PC-9 (cell line): ENCODE data around the gene PIH1D1. TPM values are rescaled to one million over a fixed set of nuclear protein-coding genes. Genes with fewer than 3 reads are reported as not detected.
A peak's percentile ranks its signal among the peaks of the same experiment; 100 is the strongest.

Source experiments
- BruUV-seq: library from RNA; stranded (reverse); fragments of 400-500 nt; replicated peaks from 2 replicates; lab custom pipeline; 2021; lab: Mats Ljungman, UMichigan
- CTCF ChIA-PET: fragments of 300-600 bp; sonication (Branson Sonifier 250); formaldehyde crosslinking; loops from one replicate; lab custom pipeline; 2022; ENCODE audit warnings: antibody characterized with exemption; lab: Charles Lee
- POLR2A ChIA-PET: fragments of 300-600 bp; sonication (Branson Sonifier 250); formaldehyde crosslinking; loops from one replicate; lab custom pipeline; 2022; ENCODE audit warnings: antibody characterized with exemption; ENCODE audit not compliant: unreplicated experiment; lab: Charles Lee
- DNase-seq, 2 experiments: peaks; one replicate each; pipeline versions ENCODE4 v3.0.0 to v3.0.0-alpha.2; 2015 to 2022; ENCODE audit warnings: mixed read lengths in 1 of 2
- H2AFZ ChIP-seq: fragments of 200-600 bp; sonication (generic); 2 replicates; pipeline ENCODE4 v1.8.1; 2017; ENCODE audit warnings: antibody characterized with exemption
- H3F3A ChIP-seq: fragments of 200-600 bp; sonication (generic); 2 replicates; pipeline ENCODE4 v1.8.1; 2017; ENCODE audit warnings: antibody characterized with exemption, mild to moderate bottlenecking, low read depth; ENCODE audit not compliant: insufficient read depth
- H3K27ac ChIP-seq: fragments of 200-600 bp; sonication (generic); 2 replicates; pipeline ENCODE4 v1.6.1; 2016; ENCODE audit warnings: mixed run types
- H3K27me3 ChIP-seq: fragments of 200-600 bp; sonication (generic); 2 replicates; pipeline ENCODE4 v1.6.1; 2016; ENCODE audit warnings: low read depth, mixed run types; ENCODE audit not compliant: insufficient read depth
- H3K36me3 ChIP-seq: fragments of 200-600 bp; sonication (generic); 2 replicates; pipeline ENCODE4 v1.6.1; 2016; ENCODE audit warnings: low read depth, mixed run types
- H3K4me1 ChIP-seq: fragments of 200-600 bp; sonication (generic); replicated peaks from 2 replicates; pipeline ENCODE4 v1.6.1; 2016; ENCODE audit warnings: mixed run types; ENCODE audit not compliant: insufficient read depth
- H3K4me2 ChIP-seq: fragments of 200-600 bp; sonication (generic); 2 replicates; pipeline ENCODE4 v1.6.1; 2017; ENCODE audit warnings: mixed run types
- H3K4me3 ChIP-seq: fragments of 200-600 bp; sonication (generic); 2 replicates; pipeline ENCODE4 v1.6.1; 2016; ENCODE audit warnings: mixed run types
- H3K79me2 ChIP-seq: fragments of 200-600 bp; sonication (generic); 2 replicates; pipeline ENCODE4 v1.6.1; 2017; ENCODE audit warnings: low read depth, mixed run types
- H3K9me2 ChIP-seq: fragments of 200-600 bp; sonication (generic); 2 replicates; pipeline ENCODE4 v1.8.1; 2017; ENCODE audit warnings: mild to moderate bottlenecking; ENCODE audit not compliant: insufficient read depth
- H3K9me3 ChIP-seq: fragments of 200-600 bp; sonication (generic); 2 replicates; pipeline ENCODE4 v1.8.1; 2016; ENCODE audit warnings: low read depth; ENCODE audit not compliant: insufficient read depth
- H4K20me1 ChIP-seq: fragments of 200-600 bp; sonication (generic); 2 replicates; pipeline ENCODE4 v1.8.1; 2017; ENCODE audit not compliant: insufficient read depth
- CTCF ChIP-seq: fragments of 200-600 bp; sonication (generic); conservative IDR thresholded peaks from 2 replicates; pipeline ENCODE4 v1.6.1; 2017; ENCODE audit warnings: mixed run types, antibody characterized with exemption, mild to moderate bottlenecking, moderate library complexity
- EZH2 ChIP-seq: fragments of 200-600 bp; sonication (generic); IDR thresholded peaks from 2 replicates; pipeline ENCODE4 v1.8.0; 2017; ENCODE audit warnings: antibody characterized with exemption, low read depth
- intact Hi-C: fragments of 100-400 bp; cut with micrococcal nuclease; formaldehyde crosslinking; loops from one replicate; pipeline ENCODE4 v1.10.0; 2022; ENCODE audit not compliant: unreplicated experiment
- total RNA-seq: library from RNA; stranded (reverse); gene quantifications from 2 replicates; pipeline ENCODE4 v1.2.3, GENCODE V29; 2021

Gene PIH1D1
- total RNA-seq, 1 experiment from 2014 or later, result 156 TPM

DNA sequence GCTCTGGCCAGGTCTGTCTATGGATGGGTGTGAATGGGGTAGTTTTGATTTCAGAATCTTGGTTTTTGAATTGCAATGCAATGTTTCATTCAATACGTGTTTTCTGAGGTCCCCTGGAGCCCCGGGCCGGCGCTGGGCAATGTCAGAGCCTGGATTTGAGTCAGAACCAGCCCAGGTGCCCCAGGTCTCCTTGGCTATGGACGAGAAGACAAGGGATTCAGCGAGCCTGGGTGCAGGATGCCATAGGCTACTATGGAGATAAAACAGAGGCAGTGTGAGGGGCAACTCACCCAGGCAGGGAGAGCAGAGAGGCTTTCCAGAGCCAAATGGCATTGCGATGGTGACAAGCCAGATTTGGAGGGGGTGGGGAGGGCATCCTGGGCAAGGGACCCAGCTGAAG, 34.6 kb upstream of the PIH1D1 start:
- ChIA-PET CTCF (no interaction called here), POLR2A (no interaction called here)
- no peaks in the 10 kb centered on the region for H3K9me3 ChIP-seq
- peaks cover 38% of the 10 kb centered on the region for H3F3A ChIP-seq
- H2AFZ ChIP-seq, result peak overlapping the region; percentile 88
- peak overlapping the region; percentile 71 for H3K4me3 ChIP-seq
- no peak for TF ChIP-seq EZH2
- peaks cover 32% of the 10 kb centered on the region for H4K20me1 ChIP-seq
- H3K27me3 ChIP-seq, result no peaks in the 10 kb centered on the region
- H3K36me3 ChIP-seq, result peaks cover 36% of the 10 kb centered on the region
- H3K4me2 ChIP-seq, result peak overlapping the region; percentile 96
- DNase-seq, result no peak
- peaks cover 47% of the 10 kb centered on the region for H3K79me2 ChIP-seq
- intact Hi-C loops, result loop anchor here (2.0 kb wide), 1 partner anchor 391 kb away; the partner anchor contains the start of genes AKT1S1 and TBC1D17
- no TSS peak for BruUV-seq
- peak overlapping the region; percentile 80; the same call in 1 of the 2 replicates for H3K27ac ChIP-seq
- no peaks in the 10 kb centered on the region for H3K9me2 ChIP-seq
- peaks cover 18% of the 10 kb centered on the region for H3K4me1 ChIP-seq

- no TSS peak for BruUV-seq
- peaks cover 4% of the 10 kb centered on the region for H3K79me2 ChIP-seq
- H3K9me2 ChIP-seq, result no peaks in the 10 kb centered on the region
- intact Hi-C loops, result no loop called here
- H2AFZ ChIP-seq, result no peak overlapping the region
- POLR2A ChIA-PET, result interaction anchor here (0.5 to 0.6 kb wide), 2 partner anchors 368 to 1208 kb away, joined by 3 to 31 read pairs; no protein-coding TSS in a partner anchor
- no peaks in the 10 kb centered on the region for H3K36me3 ChIP-seq
- TF ChIP-seq EZH2 (no peak), CTCF (no peak)
- peaks cover 7% of the 10 kb centered on the region; the same call in 1 of the 2 replicates for H3F3A ChIP-seq
- H3K4me1 ChIP-seq, result peaks cover 3% of the 10 kb centered on the region
- H3K9me3 ChIP-seq, result no peaks in the 10 kb centered on the region
- CTCF ChIA-PET, result no interaction called here
- H3K27me3 ChIP-seq, result no peaks in the 10 kb centered on the region
- no peak overlapping the region for H3K4me3 ChIP-seq
- H3K27ac ChIP-seq, result no peak overlapping the region
- H4K20me1 ChIP-seq, result no peaks in the 10 kb centered on the region
- H3K4me2 ChIP-seq, result no peak overlapping the region
- DNase-seq, result no peak
These were observed 29.5 kb upstream of the PIH1D1 start for GRCh38 chr19:49481020-49481683.

DNA sequence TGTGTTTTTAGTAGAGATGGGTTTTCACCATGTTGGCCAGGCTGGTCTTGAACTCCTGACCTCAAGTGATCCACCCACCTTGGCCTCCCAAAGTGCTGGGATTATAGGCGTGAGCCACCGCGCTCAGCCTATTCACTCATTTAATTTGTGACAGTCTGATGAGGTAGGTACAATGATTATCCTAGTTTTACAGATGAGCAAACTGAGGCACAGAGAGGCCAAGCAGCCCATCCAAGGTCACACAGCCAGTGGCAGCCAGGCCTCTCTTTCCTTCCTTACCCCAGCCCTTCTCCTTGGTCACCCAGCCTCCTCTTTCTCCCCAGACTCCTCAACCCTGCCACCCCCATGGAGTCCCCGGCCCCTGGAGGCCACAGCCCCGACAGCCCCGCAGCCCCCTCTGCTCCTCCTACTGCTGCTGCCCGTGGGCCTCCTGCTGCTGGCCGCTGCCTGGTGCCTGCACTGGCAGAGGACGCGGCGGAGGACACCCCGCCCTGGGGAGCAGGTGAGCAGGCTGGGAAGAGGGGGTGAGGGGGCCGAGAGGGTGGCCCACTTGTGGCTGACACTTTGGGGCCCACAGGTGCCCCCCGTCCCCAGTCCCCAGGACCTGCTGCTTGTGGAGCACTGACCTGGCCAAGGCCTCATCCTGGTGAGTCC, 28.5 kb upstream of the PIH1D1 start:
- Histone ChIP-seq H3F3A (peaks cover 18% of the 10 kb centered on the region; the same call in 1 of the 2 replicates), H4K20me1 (no peaks in the 10 kb centered on the region), H3K4me3 (no peak overlapping the region), H3K4me2 (no peak overlapping the region), H3K27ac (no peak overlapping the region), H3K79me2 (no peaks in the 10 kb centered on the region), H3K27me3 (no peaks in the 10 kb centered on the region), H3K9me3 (no peaks in the 10 kb centered on the region), H3K4me1 (no peaks in the 10 kb centered on the region), H3K36me3 (no peaks in the 10 kb centered on the region), H2AFZ (no peak overlapping the region), H3K9me2 (no peaks in the 10 kb centered on the region)
- TF ChIP-seq CTCF (no peak), EZH2 (no peak)
- POLR2A ChIA-PET, result no interaction called here
- CTCF ChIA-PET, result no interaction called here
- intact Hi-C loops, result no loop called here
- BruUV-seq, result no TSS peak
- no peak for DNase-seq
